GM12878 (cell line): Measurements from ENCODE around the gene C1GALT1. TPM values are rescaled to one million over a fixed set of nuclear protein-coding genes. Genes with fewer than 3 reads are reported as not detected.

Experiments used
- ATAC-seq: fragments of 200-7000 bp; cut with Tn5 transposase; 3 replicates; pipeline ENCODE4 v1.9.1; 2020; ENCODE audit warnings: mild to moderate bottlenecking, moderate library complexity
- BruUV-seq: library from RNA; stranded (reverse); fragments of 400-500 nt; replicated peaks from 2 replicates; lab custom pipeline; 2021; lab: Mats Ljungman, UMichigan
- CTCF ChIA-PET: fragments of 300-600 bp; sonication (Branson Sonifier 250); formaldehyde crosslinking; extraction: SDS; loops from one replicate; lab custom pipeline; 2021; ENCODE audit warnings: inconsistent platforms; lab: Yijun Ruan, JAX
- POLR2A ChIA-PET: fragments of 350-600 bp; formaldehyde crosslinking; extraction: SDS; loops from one replicate; lab custom pipeline; 2021; ENCODE audit warnings: inconsistent platforms; lab: Charles Lee
- RAD21 ChIA-PET: fragments of 300-600 bp; sonication (Branson Sonifier 250); formaldehyde crosslinking; loops from one replicate; lab custom pipeline; 2023; ENCODE audit warnings: antibody characterized with exemption; ENCODE audit not compliant: unreplicated experiment; lab: Charles Lee
- SMC1A ChIA-PET: fragments of 300-600 bp; sonication (Branson Sonifier 250); formaldehyde crosslinking; loops from one replicate; lab custom pipeline; 2023; ENCODE audit not compliant: unreplicated experiment, uncharacterized antibody; lab: Charles Lee
- DNase-seq: peaks from one replicate; pipeline ENCODE4 v3.0.0-alpha.2; 2011; ENCODE audit warnings: low read depth, low spot score
- FAIRE-seq: peaks from 3 replicates; lab custom pipeline; 2011; peaks lifted over from hg19 to GRCh38; lab: Jason Lieb, UNC
- H2AFZ ChIP-seq: 2 replicates; pipeline ENCODE4 v1.6.0; 2011; ENCODE audit warnings: low read depth, low read length, control low read depth; ENCODE audit not compliant: control insufficient read depth
- H3K27ac ChIP-seq: 2 replicates; pipeline ENCODE4 v1.5.1; 2011; ENCODE audit warnings: control low read depth; ENCODE audit not compliant: control insufficient read depth, insufficient read depth
- H3K27me3 ChIP-seq, 2 experiments: replicated peaks in 1 of 2; 2 replicates each; pipeline versions ENCODE4 v1.6.0 to v1.6.1; 2011; ENCODE audit warnings: low read length in 1 of 2; ENCODE audit not compliant: control insufficient read depth in 2 of 2, insufficient read depth in 2 of 2
- H3K36me3 ChIP-seq, 2 experiments: 2 replicates each; pipeline ENCODE4 v1.5.1; 2011; ENCODE audit warnings: low read length in 1 of 2; ENCODE audit not compliant: control insufficient read depth in 2 of 2, insufficient read depth in 2 of 2
- H3K4me1 ChIP-seq: 2 replicates; pipeline ENCODE4 v1.6.1; 2011; ENCODE audit warnings: mild to moderate bottlenecking, low read length, moderate library complexity, mixed read lengths; ENCODE audit not compliant: control insufficient read depth, insufficient read depth
- H3K4me2 ChIP-seq: 2 replicates; pipeline ENCODE4 v1.6.0; 2011; ENCODE audit warnings: control low read depth; ENCODE audit not compliant: control insufficient read depth, insufficient read depth
- H3K4me3 ChIP-seq: fragments of 200-600 bp; sonication (generic); 2 replicates; pipeline ENCODE4 v1.5.1; 2016
- H3K79me2 ChIP-seq: 2 replicates; pipeline ENCODE4 v1.6.0; 2011; ENCODE audit warnings: low read length; ENCODE audit not compliant: control insufficient read depth, insufficient read depth
- H3K9ac ChIP-seq: 2 replicates; pipeline ENCODE4 v1.8.0; 2011; ENCODE audit warnings: low read length, control low read depth, mixed read lengths; ENCODE audit not compliant: control insufficient read depth, insufficient read depth
- H3K9me3 ChIP-seq: replicated peaks from 3 replicates; pipeline ENCODE4 v1.5.1; 2011; ENCODE audit warnings: mild to moderate bottlenecking, low read length; ENCODE audit not compliant: control insufficient read depth, insufficient read depth
- H4K20me1 ChIP-seq: 2 replicates; pipeline ENCODE4 v1.6.0; 2011; ENCODE audit not compliant: control insufficient read depth, insufficient read depth
- BCL11A ChIP-seq: IDR thresholded peaks from 2 replicates; pipeline ENCODE4 v1.6.1; 2011; ENCODE audit warnings: low read depth, low read length
- ETV6 ChIP-seq, 2 experiments: fragments of 450-650 bp in 1 of 2; IDR thresholded peaks in 1 of 2; conservative IDR thresholded peaks in 1 of 2; 2 replicates each; pipeline ENCODE4 v1.6.1; 2014; ENCODE audit warnings: antibody characterized with exemption in 1 of 2, borderline replicate concordance in 1 of 2, low read depth in 1 of 2, mild to moderate bottlenecking in 1 of 2, moderate library complexity in 1 of 2
- NR2F1 ChIP-seq: fragments of 450-650 bp; conservative IDR thresholded peaks from 2 replicates; pipeline ENCODE4 v1.6.1; 2017; ENCODE audit warnings: mild to moderate bottlenecking
- PAX5 ChIP-seq: IDR thresholded peaks from 2 replicates; pipeline ENCODE4 v1.6.1; 2011; ENCODE audit warnings: low read depth, low read length, borderline replicate concordance
- RFX5 ChIP-seq: IDR thresholded peaks from 2 replicates; pipeline ENCODE4 v1.6.1; 2011; ENCODE audit warnings: low read depth, low read length, improper control_type of control experiment
- WGBS: methylation state at CpG from one replicate; pipeline ENCODE4 v1.1.6; 2016; ENCODE audit warnings: low lambda C conversion rate; ENCODE audit not compliant: insufficient replicate concordance, insufficient coverage; ENCODE audit errors: missing lambda C conversion rate; 5-methylcytosine and 5-hydroxymethylcytosine counted together
- in situ Hi-C: fragments of 300-500 bp; cut with MboI; formaldehyde crosslinking; loops from 9 replicates; pipeline ENCODE4 v1.14.3; 2018; ENCODE audit warnings: mixed read lengths
- intact Hi-C: fragments of 100-400 bp; cut with micrococcal nuclease; formaldehyde crosslinking; loops from one replicate; pipeline ENCODE4 v1.14.2; 2022; ENCODE audit not compliant: unreplicated experiment
- polyA plus RNA-seq, 11 experiments: library from polyadenylated mRNA; depleted of rRNA in 4 of 11; unstranded in 6 of 11; stranded (reverse) in 5 of 11; fragments of >200 nt; fragmentation: Nextera tagmentation in 4 of 11; fragmentation: Illumina TruSeq in 1 of 11; extraction: Ambion mirVana in 4 of 11; extraction: Trizol in 1 of 11; gene quantifications; 1 replicate in 1 of 11; 2 replicates in 10 of 11; pipeline versions ENCODE4 v1.2.1 to v1.2.3, GENCODE V29; 2011 to 2016; ENCODE audit warnings: inconsistent platforms in 2 of 11, missing spikeins in 2 of 11, low read depth in 1 of 11
- total RNA-seq, 4 experiments: library from RNA; depleted of rRNA in 3 of 4; stranded (reverse); fragments of >200 nt in 3 of 4; fragmentation: Illumina TruSeq in 1 of 4; extraction: Trizol in 1 of 4; gene quantifications; 2 replicates each; pipeline versions ENCODE4 v1.2.1 to v1.2.3, GENCODE V29; 2013 to 2021
- TF ChIP-seq, protein P1 (sequence below): fragments of 450-650 bp; formaldehyde crosslinking; IDR thresholded peaks from 2 replicates; pipeline ENCODE4 v1.4.0; 2020; ENCODE audit warnings: mild to moderate bottlenecking, moderate library complexity
- TF ChIP-seq, protein P2 (sequence below): fragments of 450-650 bp; IDR thresholded peaks from 2 replicates; pipeline ENCODE4 v1.6.1; 2017; ENCODE audit warnings: mild to moderate bottlenecking, moderate library complexity
- TF ChIP-seq, protein P3 (sequence below): fragments of 450-650 bp; IDR thresholded peaks from 2 replicates; pipeline ENCODE4 v1.6.1; 2018; ENCODE audit warnings: mild to moderate bottlenecking, low read depth, moderate library complexity; ENCODE audit not compliant: partially characterized antibody
- TF ChIP-seq, protein P4 (sequence below): fragments of 450-650 bp; IDR thresholded peaks from 2 replicates; pipeline ENCODE4 v1.6.1; 2017; ENCODE audit warnings: low read depth, mild to moderate bottlenecking, moderate library complexity

The C1GALT1 gene
- total and polyA plus RNA-seq, 10 of the 15 experiments (the other 5 are each of a cell fraction or from before 2014, with no cell fraction given) = 1.6 to 25.0 (median 8.5) TPM

DNA sequence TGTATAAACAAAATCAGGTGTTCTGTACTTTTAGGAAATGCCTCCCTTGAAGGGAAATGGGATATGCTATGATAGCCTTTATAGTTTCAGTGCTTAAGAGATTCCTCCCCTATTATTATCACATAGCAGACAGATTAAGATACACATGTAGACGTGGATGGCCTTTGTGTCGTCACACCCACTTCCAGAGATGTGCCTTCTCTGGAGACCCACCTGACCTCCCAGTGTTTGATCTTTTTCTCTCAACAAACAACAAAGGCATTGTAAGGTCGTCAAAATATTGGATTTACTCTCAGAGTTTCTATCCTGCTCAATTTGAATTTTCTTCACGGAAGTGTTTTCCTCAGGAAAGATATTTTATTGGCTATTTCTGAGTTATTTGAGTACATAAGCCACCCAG, 25.7 kb upstream of the C1GALT1 start:
- ATAC-seq = no peak
- Histone ChIP-seq H3K4me3 (no peak overlapping the region), H3K4me2 (no peak overlapping the region), H3K9me3 (no peaks in the 10 kb centered on the region; the same call in 2 of the 3 replicates)
- in situ Hi-C loops = no loop called here
- no peak for DNase-seq
- FAIRE-seq = no peak
- RAD21 ChIA-PET = no interaction called here
- TF ChIP-seq, protein P1, sequence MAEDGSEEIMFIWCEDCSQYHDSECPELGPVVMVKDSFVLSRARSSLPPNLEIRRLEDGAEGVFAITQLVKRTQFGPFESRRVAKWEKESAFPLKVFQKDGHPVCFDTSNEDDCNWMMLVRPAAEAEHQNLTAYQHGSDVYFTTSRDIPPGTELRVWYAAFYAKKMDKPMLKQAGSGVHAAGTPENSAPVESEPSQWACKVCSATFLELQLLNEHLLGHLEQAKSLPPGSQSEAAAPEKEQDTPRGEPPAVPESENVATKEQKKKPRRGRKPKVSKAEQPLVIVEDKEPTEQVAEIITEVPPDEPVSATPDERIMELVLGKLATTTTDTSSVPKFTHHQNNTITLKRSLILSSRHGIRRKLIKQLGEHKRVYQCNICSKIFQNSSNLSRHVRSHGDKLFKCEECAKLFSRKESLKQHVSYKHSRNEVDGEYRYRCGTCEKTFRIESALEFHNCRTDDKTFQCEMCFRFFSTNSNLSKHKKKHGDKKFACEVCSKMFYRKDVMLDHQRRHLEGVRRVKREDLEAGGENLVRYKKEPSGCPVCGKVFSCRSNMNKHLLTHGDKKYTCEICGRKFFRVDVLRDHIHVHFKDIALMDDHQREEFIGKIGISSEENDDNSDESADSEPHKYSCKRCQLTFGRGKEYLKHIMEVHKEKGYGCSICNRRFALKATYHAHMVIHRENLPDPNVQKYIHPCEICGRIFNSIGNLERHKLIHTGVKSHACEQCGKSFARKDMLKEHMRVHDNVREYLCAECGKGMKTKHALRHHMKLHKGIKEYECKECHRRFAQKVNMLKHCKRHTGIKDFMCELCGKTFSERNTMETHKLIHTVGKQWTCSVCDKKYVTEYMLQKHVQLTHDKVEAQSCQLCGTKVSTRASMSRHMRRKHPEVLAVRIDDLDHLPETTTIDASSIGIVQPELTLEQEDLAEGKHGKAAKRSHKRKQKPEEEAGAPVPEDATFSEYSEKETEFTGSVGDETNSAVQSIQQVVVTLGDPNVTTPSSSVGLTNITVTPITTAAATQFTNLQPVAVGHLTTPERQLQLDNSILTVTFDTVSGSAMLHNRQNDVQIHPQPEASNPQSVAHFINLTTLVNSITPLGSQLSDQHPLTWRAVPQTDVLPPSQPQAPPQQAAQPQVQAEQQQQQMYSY (CRISPR knock-in tag) = no peak
- TF ChIP-seq RFX5 (no peak), NR2F1 (no peak), ETV6 (conservative IDR thresholded peaks at IDR 0.05 in 1 of 2, IDR thresholded peaks at IDR 0.05 in 1 of 2; ENCODE audit: borderline replicate concordance in 1 of 2, low read depth in 1 of 2) (no peak), BCL11A (no peak), PAX5 (no peak)
- TF ChIP-seq, protein P2, sequence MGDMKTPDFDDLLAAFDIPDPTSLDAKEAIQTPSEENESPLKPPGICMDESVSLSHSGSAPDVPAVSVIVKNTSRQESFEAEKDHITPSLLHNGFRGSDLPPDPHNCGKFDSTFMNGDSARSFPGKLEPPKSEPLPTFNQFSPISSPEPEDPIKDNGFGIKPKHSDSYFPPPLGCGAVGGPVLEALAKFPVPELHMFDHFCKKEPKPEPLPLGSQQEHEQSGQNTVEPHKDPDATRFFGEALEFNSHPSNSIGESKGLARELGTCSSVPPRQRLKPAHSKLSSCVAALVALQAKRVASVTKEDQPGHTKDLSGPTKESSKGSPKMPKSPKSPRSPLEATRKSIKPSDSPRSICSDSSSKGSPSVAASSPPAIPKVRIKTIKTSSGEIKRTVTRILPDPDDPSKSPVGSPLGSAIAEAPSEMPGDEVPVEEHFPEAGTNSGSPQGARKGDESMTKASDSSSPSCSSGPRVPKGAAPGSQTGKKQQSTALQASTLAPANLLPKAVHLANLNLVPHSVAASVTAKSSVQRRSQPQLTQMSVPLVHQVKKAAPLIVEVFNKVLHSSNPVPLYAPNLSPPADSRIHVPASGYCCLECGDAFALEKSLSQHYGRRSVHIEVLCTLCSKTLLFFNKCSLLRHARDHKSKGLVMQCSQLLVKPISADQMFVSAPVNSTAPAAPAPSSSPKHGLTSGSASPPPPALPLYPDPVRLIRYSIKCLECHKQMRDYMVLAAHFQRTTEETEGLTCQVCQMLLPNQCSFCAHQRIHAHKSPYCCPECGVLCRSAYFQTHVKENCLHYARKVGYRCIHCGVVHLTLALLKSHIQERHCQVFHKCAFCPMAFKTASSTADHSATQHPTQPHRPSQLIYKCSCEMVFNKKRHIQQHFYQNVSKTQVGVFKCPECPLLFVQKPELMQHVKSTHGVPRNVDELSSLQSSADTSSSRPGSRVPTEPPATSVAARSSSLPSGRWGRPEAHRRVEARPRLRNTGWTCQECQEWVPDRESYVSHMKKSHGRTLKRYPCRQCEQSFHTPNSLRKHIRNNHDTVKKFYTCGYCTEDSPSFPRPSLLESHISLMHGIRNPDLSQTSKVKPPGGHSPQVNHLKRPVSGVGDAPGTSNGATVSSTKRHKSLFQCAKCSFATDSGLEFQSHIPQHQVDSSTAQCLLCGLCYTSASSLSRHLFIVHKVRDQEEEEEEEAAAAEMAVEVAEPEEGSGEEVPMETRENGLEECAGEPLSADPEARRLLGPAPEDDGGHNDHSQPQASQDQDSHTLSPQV = no peak
- TF ChIP-seq, protein P3, sequence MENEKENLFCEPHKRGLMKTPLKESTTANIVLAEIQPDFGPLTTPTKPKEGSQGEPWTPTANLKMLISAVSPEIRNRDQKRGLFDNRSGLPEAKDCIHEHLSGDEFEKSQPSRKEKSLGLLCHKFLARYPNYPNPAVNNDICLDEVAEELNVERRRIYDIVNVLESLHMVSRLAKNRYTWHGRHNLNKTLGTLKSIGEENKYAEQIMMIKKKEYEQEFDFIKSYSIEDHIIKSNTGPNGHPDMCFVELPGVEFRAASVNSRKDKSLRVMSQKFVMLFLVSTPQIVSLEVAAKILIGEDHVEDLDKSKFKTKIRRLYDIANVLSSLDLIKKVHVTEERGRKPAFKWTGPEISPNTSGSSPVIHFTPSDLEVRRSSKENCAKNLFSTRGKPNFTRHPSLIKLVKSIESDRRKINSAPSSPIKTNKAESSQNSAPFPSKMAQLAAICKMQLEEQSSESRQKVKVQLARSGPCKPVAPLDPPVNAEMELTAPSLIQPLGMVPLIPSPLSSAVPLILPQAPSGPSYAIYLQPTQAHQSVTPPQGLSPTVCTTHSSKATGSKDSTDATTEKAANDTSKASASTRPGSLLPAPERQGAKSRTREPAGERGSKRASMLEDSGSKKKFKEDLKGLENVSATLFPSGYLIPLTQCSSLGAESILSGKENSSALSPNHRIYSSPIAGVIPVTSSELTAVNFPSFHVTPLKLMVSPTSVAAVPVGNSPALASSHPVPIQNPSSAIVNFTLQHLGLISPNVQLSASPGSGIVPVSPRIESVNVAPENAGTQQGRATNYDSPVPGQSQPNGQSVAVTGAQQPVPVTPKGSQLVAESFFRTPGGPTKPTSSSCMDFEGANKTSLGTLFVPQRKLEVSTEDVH = no peak
- TF ChIP-seq, protein P4, sequence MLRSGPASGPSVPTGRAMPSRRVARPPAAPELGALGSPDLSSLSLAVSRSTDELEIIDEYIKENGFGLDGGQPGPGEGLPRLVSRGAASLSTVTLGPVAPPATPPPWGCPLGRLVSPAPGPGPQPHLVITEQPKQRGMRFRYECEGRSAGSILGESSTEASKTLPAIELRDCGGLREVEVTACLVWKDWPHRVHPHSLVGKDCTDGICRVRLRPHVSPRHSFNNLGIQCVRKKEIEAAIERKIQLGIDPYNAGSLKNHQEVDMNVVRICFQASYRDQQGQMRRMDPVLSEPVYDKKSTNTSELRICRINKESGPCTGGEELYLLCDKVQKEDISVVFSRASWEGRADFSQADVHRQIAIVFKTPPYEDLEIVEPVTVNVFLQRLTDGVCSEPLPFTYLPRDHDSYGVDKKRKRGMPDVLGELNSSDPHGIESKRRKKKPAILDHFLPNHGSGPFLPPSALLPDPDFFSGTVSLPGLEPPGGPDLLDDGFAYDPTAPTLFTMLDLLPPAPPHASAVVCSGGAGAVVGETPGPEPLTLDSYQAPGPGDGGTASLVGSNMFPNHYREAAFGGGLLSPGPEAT = no peak
- TF ChIP-seq, all 136 proteins: peak for 0
- H3K36me3 ChIP-seq = no peaks in the 10 kb centered on the region
- no peak overlapping the region for H2AFZ ChIP-seq
- CTCF ChIA-PET = no interaction called here
- no TSS peak for BruUV-seq
- H3K79me2 ChIP-seq = no peaks in the 10 kb centered on the region
- no peaks in the 10 kb centered on the region for H3K27me3 ChIP-seq
- POLR2A ChIA-PET = no interaction called here
- intact Hi-C loops = no loop called here
- no peak overlapping the region for H3K9ac ChIP-seq
- H3K4me1 ChIP-seq = no peaks in the 10 kb centered on the region
- SMC1A ChIA-PET = no interaction called here
- no peak overlapping the region for H3K27ac ChIP-seq
- 37% methylated on average over 4 of the region's 4 CpGs for WGBS
- no peaks in the 10 kb centered on the region for H4K20me1 ChIP-seq
